HepG2 (cell line): ENCODE measurements around the gene METRN. TPM values are rescaled to one million over a fixed set of nuclear protein-coding genes. Genes with fewer than 3 reads are reported as not detected.

Experiments
- ATAC-seq: fragments of 200-7000 bp; cut with Tn5 transposase; 3 replicates; pipeline ENCODE4 v1.9.1; 2020; ENCODE audit warnings: mild to moderate bottlenecking, moderate library complexity
- BruUV-seq: library from RNA; stranded (reverse); fragments of 400-500 nt; replicated peaks from 2 replicates; lab custom pipeline; 2021; lab: Mats Ljungman, UMichigan
- CTCF ChIA-PET: fragments of 300-600 bp; formaldehyde crosslinking; extraction: SDS; loops from one replicate; lab custom pipeline; 2021; ENCODE audit warnings: low total read pairs, inconsistent platforms, low intra/inter-chr PET ratio; lab: Yijun Ruan, JAX
- POLR2A ChIA-PET: fragments of 350-600 bp; sonication (Branson Sonifier 250); formaldehyde crosslinking; loops from one replicate; lab custom pipeline; 2020; ENCODE audit warnings: antibody characterized with exemption, inconsistent platforms; lab: Yijun Ruan, JAX
- DNase-seq: peaks from one replicate; pipeline ENCODE4 v3.0.0-alpha.2; 2015; ENCODE audit warnings: low spot score
- FAIRE-seq: peaks from 3 replicates; lab custom pipeline; 2011; peaks lifted over from hg19 to GRCh38; lab: Jason Lieb, UNC
- H2AFZ ChIP-seq: one replicate; pipeline ENCODE4 v1.6.1; 2011; ENCODE audit warnings: low read length, inconsistent platforms
- H3K27ac ChIP-seq: fragments of 300-600 bp; 3 replicates; pipeline ENCODE4 v1.8.0; 2011; ENCODE audit warnings: mixed run types, mild to moderate bottlenecking, mixed read lengths, low read length, inconsistent platforms; ENCODE audit not compliant: insufficient read depth; ENCODE audit errors: extremely low read length
- H3K27me3 ChIP-seq, 2 experiments: fragments of 200-600 bp in 1 of 2; 2 replicates in 1 of 2; 3 replicates in 1 of 2; pipeline versions ENCODE4 v1.6.0 to v1.8.0; 2011; ENCODE audit warnings: low read length in 2 of 2, mild to moderate bottlenecking in 2 of 2, moderate library complexity in 2 of 2, inconsistent platforms in 1 of 2; ENCODE audit not compliant: insufficient read depth in 2 of 2, control insufficient read depth in 1 of 2
- H3K36me3 ChIP-seq, 2 experiments: fragments of 200-600 bp in 1 of 2; replicated peaks in 1 of 2; 2 replicates in 1 of 2; 3 replicates in 1 of 2; pipeline versions ENCODE4 v1.5.1 to v1.8.0; 2011; ENCODE audit warnings: low read length in 2 of 2, inconsistent platforms in 1 of 2; ENCODE audit not compliant: insufficient read depth in 2 of 2, control insufficient read depth in 1 of 2
- H3K4me1 ChIP-seq: 2 replicates; pipeline ENCODE4 v1.5.1; 2012; ENCODE audit warnings: low read length, inconsistent platforms; ENCODE audit not compliant: insufficient read depth
- H3K4me2 ChIP-seq: 2 replicates; pipeline ENCODE4 v1.6.0; 2011; ENCODE audit warnings: low read depth, low read length, inconsistent platforms
- H3K4me3 ChIP-seq, 3 experiments: fragments of 200-600 bp in 1 of 3; sonication (generic), shearing (Covaris generic) in 1 of 3; replicated peaks in 1 of 3; 2 replicates each; pipeline ENCODE4 v1.5.1; 2011 to 2016; ENCODE audit warnings: low read length in 3 of 3, inconsistent platforms in 2 of 3, low read depth in 2 of 3, mild to moderate bottlenecking in 2 of 3, control low read depth in 1 of 3, mixed read lengths in 1 of 3; ENCODE audit not compliant: insufficient read depth in 1 of 3
- H3K79me2 ChIP-seq: one replicate; pipeline ENCODE4 v1.6.1; 2011; ENCODE audit warnings: low read length, inconsistent platforms; ENCODE audit not compliant: insufficient read depth
- H3K9ac ChIP-seq: 2 replicates; pipeline ENCODE4 v1.6.0; 2011; ENCODE audit warnings: mild to moderate bottlenecking, low read depth, low read length, inconsistent platforms; ENCODE audit not compliant: insufficient read depth
- H3K9me3 ChIP-seq: 2 replicates; pipeline ENCODE4 v1.5.1; 2012; ENCODE audit warnings: mild to moderate bottlenecking, low read length
- H4K20me1 ChIP-seq: 2 replicates; pipeline ENCODE4 v1.6.0; 2011; ENCODE audit warnings: inconsistent platforms, mild to moderate bottlenecking, low read length, moderate library complexity; ENCODE audit not compliant: insufficient read depth
- DZIP1 ChIP-seq: sonication (generic); formaldehyde crosslinking; IDR thresholded peaks from 2 replicates; pipeline ENCODE4 v1.5.0; 2020; ENCODE audit warnings: mild to moderate bottlenecking, missing genetic modification reagents
- ETV5 ChIP-seq: IDR thresholded peaks from 2 replicates; pipeline ENCODE4 v1.6.1; 2018; ENCODE audit warnings: missing biosample characterization, missing genetic modification reagents, inconsistent platforms, borderline replicate concordance
- GLI4 ChIP-seq: sonication (generic); formaldehyde crosslinking; IDR thresholded peaks from 2 replicates; pipeline ENCODE4 v1.5.1; 2020; ENCODE audit warnings: missing genetic modification reagents, mild to moderate bottlenecking, moderate library complexity, borderline replicate concordance
- JARID2 ChIP-seq: sonication (generic); formaldehyde crosslinking; IDR thresholded peaks from 2 replicates; pipeline ENCODE4 v1.8.1; 2023; ENCODE audit warnings: missing genetic modification reagents, inconsistent platforms; ENCODE audit not compliant: insufficient replicate concordance
- KAT7 ChIP-seq: IDR thresholded peaks from 2 replicates; pipeline ENCODE4 v1.6.1; 2018; ENCODE audit warnings: borderline replicate concordance, missing compliant biosample characterization
- MIXL1 ChIP-seq: IDR thresholded peaks from 2 replicates; pipeline ENCODE4 v1.6.1; 2016
- NR2C2 ChIP-seq: sonication (generic); formaldehyde crosslinking; IDR thresholded peaks from 2 replicates; pipeline ENCODE4 v1.4.0; 2020; ENCODE audit warnings: missing genetic modification reagents, mild to moderate bottlenecking, moderate library complexity, borderline replicate concordance
- NR3C1 ChIP-seq: sonication (generic); formaldehyde crosslinking; IDR thresholded peaks from 2 replicates; pipeline ENCODE4 v1.4.0; 2020; ENCODE audit warnings: missing genetic modification reagents
- PRMT3 ChIP-seq: sonication (generic); formaldehyde crosslinking; IDR thresholded peaks from 2 replicates; pipeline ENCODE4 v1.8.1; 2022; ENCODE audit warnings: low read depth, mild to moderate bottlenecking, moderate library complexity, missing genetic modification reagents, borderline replicate concordance
- SAFB2 ChIP-seq: sonication (generic); formaldehyde crosslinking; IDR thresholded peaks from 2 replicates; pipeline ENCODE4 v1.5.1; 2020; ENCODE audit warnings: missing genetic modification reagents, low read depth, mild to moderate bottlenecking, borderline replicate concordance
- STAG1 ChIP-seq: sonication (generic); formaldehyde crosslinking; IDR thresholded peaks from 2 replicates; pipeline ENCODE4 v1.4.0; 2020; ENCODE audit warnings: missing genetic modification reagents
- TEAD2 ChIP-seq: sonication (generic); formaldehyde crosslinking; IDR thresholded peaks from 2 replicates; pipeline ENCODE4 v1.9.0; 2021; ENCODE audit warnings: missing genetic modification reagents
- ZFY ChIP-seq: sonication (generic); formaldehyde crosslinking; IDR thresholded peaks from 2 replicates; pipeline ENCODE4 v1.4.0; 2020; ENCODE audit warnings: missing genetic modification reagents
- ZNF281 ChIP-seq: sonication (generic); formaldehyde crosslinking; IDR thresholded peaks from 2 replicates; pipeline ENCODE4 v1.4.0; 2020; ENCODE audit warnings: missing genetic modification reagents, borderline replicate concordance
- ZSCAN25 ChIP-seq: sonication (generic); formaldehyde crosslinking; IDR thresholded peaks from 2 replicates; pipeline ENCODE4 v1.8.0; 2022; ENCODE audit warnings: mild to moderate bottlenecking, missing genetic modification reagents
- WGBS: methylation state at CpG from one replicate; pipeline ENCODE4 v1.1.6; 2017; ENCODE audit warnings: low lambda C conversion rate; 5-methylcytosine and 5-hydroxymethylcytosine counted together
- in situ Hi-C: cut with HindIII; loops from 2 replicates; pipeline ENCODE4 v1.10.0; 2017; ENCODE audit warnings: low pct_unique_long_range_greater_than_20kb; ENCODE audit not compliant: extremely low pct_ligation_motif_present
- intact Hi-C: fragments of 100-400 bp; cut with micrococcal nuclease; formaldehyde crosslinking; loops from one replicate; pipeline ENCODE4 v1.10.0; 2022; ENCODE audit not compliant: unreplicated experiment
- polyA plus RNA-seq, 8 experiments: library from polyadenylated mRNA; depleted of rRNA in 3 of 8; stranded (reverse) in 7 of 8; unstranded in 1 of 8; fragments of >200 nt; fragmentation: Illumina TruSeq in 4 of 8; extraction: Trizol in 4 of 8; gene quantifications; 2 replicates each; pipeline versions ENCODE4 v1.2.1 to v1.2.3, GENCODE V29; 2011 to 2016; ENCODE audit warnings: low read depth in 4 of 8, missing spikeins in 1 of 8, mixed read lengths in 1 of 8; ENCODE audit not compliant: insufficient read depth in 1 of 8
- total RNA-seq, 5 experiments: library from RNA; depleted of rRNA; stranded (reverse); fragments of >200 nt; fragmentation: Illumina TruSeq; extraction: Trizol; gene quantifications; 2 replicates each; pipeline ENCODE4 v1.2.3, GENCODE V29; 2016; ENCODE audit warnings: low read depth in 1 of 5
- TF ChIP-seq, protein P1 (sequence below): sonication (generic); formaldehyde crosslinking; IDR thresholded peaks from 2 replicates; pipeline ENCODE4 v1.5.0; 2020; ENCODE audit warnings: missing genetic modification reagents, mild to moderate bottlenecking, borderline replicate concordance

Gene METRN
- total and polyA plus RNA-seq, 2 of the 13 experiments (the other 11 are each of a cell fraction or from before 2014, with no cell fraction given) = 25.5 to 46.1 TPM

GRCh38 chr16:716200-716568 lies 1.3 kb downstream of the METRN start:
- CTCF ChIA-PET = no interaction called here
- intact Hi-C loops (no loop called here), in situ Hi-C loops (no loop called here)
- Histone ChIP-seq H3K27me3 (peaks cover 0 to 3% of the 10 kb centered on the region in 2 experiments; a peak in 2 of 5 replicates), H3K27ac (peak overlapping the region; percentile 45), H2AFZ (no peak overlapping the region), H3K79me2 (peaks cover 3% of the 10 kb centered on the region), H3K4me1 (peaks cover 51% of the 10 kb centered on the region), H3K4me3 (peak overlapping the region; percentile 37 to 77 (median 56); a peak in 5 of 6 replicates), H3K9me3 (no peaks in the 10 kb centered on the region), H3K36me3 (no peaks in the 10 kb centered on the region), H3K9ac (peak overlapping the region; percentile 54), H3K4me2 (peak overlapping the region; percentile 92), H4K20me1 (peaks cover 5% of the 10 kb centered on the region)
- POLR2A ChIA-PET = interaction anchor here (1.2 to 2.4 kb wide), 5 partner anchors 9 to 45 kb away, joined by 7 to 14 read pairs (median 9); partner anchors contain the start of genes CCDC78, CIAO3, HAGHL and MSLN
- FAIRE-seq (peak; percentile 64), DNase-seq (peak; percentile 80), ATAC-seq (peak; percentile 40)
- BruUV-seq = no TSS peak
- WGBS = 7% methylated on average over 3 of the region's 12 CpGs
- TF ChIP-seq NR3C1 (CRISPR knock-in tag) (no peak), ETV5 (CRISPR knock-in tag) (no peak), DZIP1 (no peak), GLI4 (no peak), ZNF281 (CRISPR knock-in tag) (peak; percentile 95), SAFB2 (CRISPR knock-in tag) (no peak), MIXL1 (no peak), STAG1 (no peak), ZSCAN25 (CRISPR knock-in tag) (no peak), TEAD2 (CRISPR knock-in tag) (no peak), JARID2 (CRISPR knock-in tag) (no peak), NR2C2 (CRISPR knock-in tag) (peak; percentile 54), KAT7 (no peak), ZFY (CRISPR knock-in tag) (no peak), PRMT3 (CRISPR knock-in tag) (no peak)
- TF ChIP-seq, protein P1, sequence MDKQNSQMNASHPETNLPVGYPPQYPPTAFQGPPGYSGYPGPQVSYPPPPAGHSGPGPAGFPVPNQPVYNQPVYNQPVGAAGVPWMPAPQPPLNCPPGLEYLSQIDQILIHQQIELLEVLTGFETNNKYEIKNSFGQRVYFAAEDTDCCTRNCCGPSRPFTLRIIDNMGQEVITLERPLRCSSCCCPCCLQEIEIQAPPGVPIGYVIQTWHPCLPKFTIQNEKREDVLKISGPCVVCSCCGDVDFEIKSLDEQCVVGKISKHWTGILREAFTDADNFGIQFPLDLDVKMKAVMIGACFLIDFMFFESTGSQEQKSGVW (CRISPR knock-in tag) = no peak
